Astrocyte of the spinal cord (primary cell): ENCODE measurements around the gene FLT1.

Source experiments
- DNase-seq: peaks from one replicate; pipeline ENCODE4 v3.0.0; 2011; ENCODE audit warnings: low read depth, low spot score
- H3K4me3 ChIP-seq: 2 replicates; pipeline ENCODE4 v1.5.1; 2011; ENCODE audit warnings: low read depth, mild to moderate bottlenecking, low read length, moderate library complexity
- CTCF ChIP-seq: IDR thresholded peaks from 2 replicates; pipeline ENCODE4 v1.5.1; 2012; ENCODE audit warnings: low read depth, mild to moderate bottlenecking, low read length, inconsistent platforms
- in situ Hi-C: cut with HindIII; loops from 2 replicates; pipeline ENCODE4 v1.10.0; 2017; ENCODE audit warnings: low sequenced_read_pairs

Gene FLT1

GRCh38 chr13:28421676-28422410 is 73.1 kb downstream of the FLT1 start:
- DNase-seq, result no peak
- H3K4me3 ChIP-seq, result no peak overlapping the region
- no peak for TF ChIP-seq CTCF
- in situ Hi-C loops, result no loop called here

GRCh38 chr13:28420704-28421103 is 74.2 kb downstream of the FLT1 start:
- no peak overlapping the region for H3K4me3 ChIP-seq
- in situ Hi-C loops, result no loop called here
- no peak for TF ChIP-seq CTCF
- DNase-seq, result no peak

GRCh38 chr13:28415994-28416421 is 78.9 kb downstream of the FLT1 start:
- TF ChIP-seq CTCF, result no peak
- no peak for DNase-seq
- in situ Hi-C loops, result no loop called here
- H3K4me3 ChIP-seq, result no peak overlapping the region

GRCh38 chr13:28413999-28414398 is 80.9 kb downstream of the FLT1 start:
- no peak for TF ChIP-seq CTCF
- in situ Hi-C loops, result no loop called here
- no peak overlapping the region for H3K4me3 ChIP-seq
- no peak for DNase-seq

- in situ Hi-C loops, result no loop called here
These were observed 81.9 kb downstream of the FLT1 start for GRCh38 chr13:28412981-28413380.

GRCh38 chr13:28411831-28412353 is 83.0 kb downstream of the FLT1 start:
- no peak for TF ChIP-seq CTCF
- in situ Hi-C loops, result no loop called here

More at GRCh38 chr13:28412981-28413380, 81.9 kb downstream of the FLT1 start:
- DNase-seq, result no peak
- no peak overlapping the region for H3K4me3 ChIP-seq
- TF ChIP-seq CTCF, result no peak

More at GRCh38 chr13:28411831-28412353, 83.0 kb downstream of the FLT1 start:
- no peak for DNase-seq
- H3K4me3 ChIP-seq, result no peak overlapping the region
